Brain microvascular endothelial cell (primary cell): ENCODE measurements around the gene CENPQ.

Source experiments
- DNase-seq: peaks from one replicate; pipeline ENCODE4 v3.0.0-alpha.2; 2020
- H3K27ac ChIP-seq: fragments of 250-450 bp; sonication (Bioruptor Pico); 2 replicates; pipeline ENCODE4 v1.5.1; 2020; ENCODE audit warnings: mild to moderate bottlenecking, moderate library complexity
- H3K27me3 ChIP-seq: fragments of 250-450 bp; sonication (Bioruptor Pico); replicated peaks from 2 replicates; pipeline ENCODE4 v1.5.1; 2020; ENCODE audit warnings: mild to moderate bottlenecking
- H3K36me3 ChIP-seq: fragments of 250-450 bp; sonication (Bioruptor Pico); replicated peaks from 2 replicates; pipeline ENCODE4 v1.5.1; 2020; ENCODE audit warnings: mild to moderate bottlenecking
- H3K4me3 ChIP-seq: 2 replicates; pipeline ENCODE4 v1.5.1; 2011; ENCODE audit warnings: low read depth, mild to moderate bottlenecking, control low read depth, low read length, moderate library complexity
- CTCF ChIP-seq: IDR thresholded peaks from 2 replicates; pipeline ENCODE4 v1.5.1; 2011; ENCODE audit warnings: low read depth, mild to moderate bottlenecking, moderate library complexity, low read length, control low read depth, inconsistent platforms; ENCODE audit errors: missing control alignments
- in situ Hi-C: cut with HindIII; loops from 2 replicates; pipeline ENCODE4 v1.10.0; 2017; ENCODE audit warnings: low sequenced_read_pairs, low pct_ligation_motif_present

Gene CENPQ

GRCh38 chr6:49462927-49463611 lies at the start of gene CENPQ, which contains the start of gene MMUT:
Gene CENPQ (plus strand): TSS chr6:49463370. CDS start chr6:49470177, 6,807 bp downstream.
Gene MMUT (minus strand): TSS chr6:49463253. CDS start chr6:49459466, 3,787 bp downstream.
- TF ChIP-seq CTCF = no peak
- Histone ChIP-seq H3K27ac (peak within 1 kb of the TSS; percentile 64), H3K27me3 (no peaks in the 10 kb centered on the region), H3K36me3 (no peaks in the 10 kb centered on the region), H3K4me3 (peak within 1 kb of the TSS; percentile 90)
- DNase-seq = peak; percentile 94
- in situ Hi-C loops = no loop called here

- no peak overlapping the region for H3K4me3 ChIP-seq
- in situ Hi-C loops = no loop called here
- H3K36me3 ChIP-seq = no peaks in the 10 kb centered on the region
- H3K27ac ChIP-seq = no peak overlapping the region
- no peak for DNase-seq
- no peak for TF ChIP-seq CTCF
- H3K27me3 ChIP-seq = no peaks in the 10 kb centered on the region
Observed at GRCh38 chr6:49415358-49415757, 47.8 kb upstream of the CENPQ start.

GRCh38 chr6:49416195-49416594 lies 47.0 kb upstream of the CENPQ start:
- DNase-seq = no peak
- Histone ChIP-seq H3K27ac (no peak overlapping the region), H3K27me3 (no peaks in the 10 kb centered on the region), H3K4me3 (no peak overlapping the region), H3K36me3 (no peaks in the 10 kb centered on the region)
- TF ChIP-seq CTCF = no peak
- in situ Hi-C loops = no loop called here

GRCh38 chr6:49423817-49424216 lies 39.4 kb upstream of the CENPQ start:
- H3K36me3 ChIP-seq = no peaks in the 10 kb centered on the region
- no peak for DNase-seq
- in situ Hi-C loops = no loop called here

GRCh38 chr6:49430187-49430586 lies 33.0 kb upstream of the CENPQ start:
- in situ Hi-C loops = no loop called here
- Histone ChIP-seq H3K36me3 (no peaks in the 10 kb centered on the region), H3K4me3 (no peak overlapping the region), H3K27me3 (no peaks in the 10 kb centered on the region), H3K27ac (no peak overlapping the region)
- no peak for TF ChIP-seq CTCF
- peak; percentile 60 for DNase-seq

More at GRCh38 chr6:49423817-49424216, 39.4 kb upstream of the CENPQ start:
- Histone ChIP-seq H3K27ac (no peak overlapping the region), H3K27me3 (no peaks in the 10 kb centered on the region), H3K4me3 (no peak overlapping the region)
- TF ChIP-seq CTCF = no peak

- Histone ChIP-seq H3K36me3 (no peaks in the 10 kb centered on the region), H3K27ac (no peak overlapping the region), H3K4me3 (no peak overlapping the region), H3K27me3 (no peaks in the 10 kb centered on the region)
- DNase-seq = no peak
- in situ Hi-C loops = no loop called here
- TF ChIP-seq CTCF = no peak
Observed at GRCh38 chr6:49430866-49431265, 32.3 kb upstream of the CENPQ start.
